GM10266 (cell line): ENCODE measurements around the gene DNAH3.
"Not testable (repeated sequence)": the region's sequence is repeated elsewhere in the genome, so short reads cannot be mapped to it uniquely, and the experiment has no call there.

Experiments
- DNase-seq: peaks from one replicate; pipeline ENCODE4 v3.0.0; 2012; ENCODE audit errors: extremely low spot score
- CTCF ChIP-seq: IDR thresholded peaks from 2 replicates; pipeline ENCODE4 v1.5.1; 2012; ENCODE audit warnings: mild to moderate bottlenecking, low read depth; ENCODE audit not compliant: control insufficient read depth, insufficient read depth; ENCODE audit errors: missing control alignments

Gene DNAH3

GRCh38 chr16:21116148-21116693 is 34.4 kb downstream of the DNAH3 start:
- no peak for TF ChIP-seq CTCF
- DNase-seq, result no peak

GRCh38 chr16:21115551-21115950 is 35.1 kb downstream of the DNAH3 start:
- DNase-seq, result not testable (repeated sequence)

- DNase-seq, result no peak
- no peak for TF ChIP-seq CTCF
Measured at GRCh38 chr16:21103941-21104860, 46.4 kb downstream of the DNAH3 start.

- TF ChIP-seq CTCF, result peak; percentile 31
- no peak for DNase-seq
Measured at GRCh38 chr16:21101631-21102420, 48.8 kb downstream of the DNAH3 start.

- TF ChIP-seq CTCF, result no peak
- no peak for DNase-seq
Measured at GRCh38 chr16:21100447-21100846, 50.2 kb downstream of the DNAH3 start.

GRCh38 chr16:21097151-21097550 is 53.5 kb downstream of the DNAH3 start:
- DNase-seq, result no peak
- no peak for TF ChIP-seq CTCF

GRCh38 chr16:21094719-21095118 is 55.9 kb downstream of the DNAH3 start:
- DNase-seq, result not testable (repeated sequence)

- TF ChIP-seq CTCF, result no peak
Measured at GRCh38 chr16:21092951-21093350, 57.7 kb downstream of the DNAH3 start.

More at GRCh38 chr16:21092951-21093350, 57.7 kb downstream of the DNAH3 start:
- no peak for DNase-seq
